Mucosa of descending colon (tissue), 3 donors: Measurements from ENCODE around the gene CTDSP2. TPM values are rescaled to one million over a fixed set of nuclear protein-coding genes. Genes with fewer than 3 reads are reported as not detected.
A peak's percentile ranks its signal among the peaks of the same experiment; 100 is the strongest.

Experiments used
- ATAC-seq: fragments of 200-7000 bp; cut with Tn5 transposase; one replicate; pipeline ENCODE4 v1.9.1; 2020; ENCODE audit warnings: mild to moderate bottlenecking, moderate library complexity
- DNase-seq, 3 donors: peaks; one replicate each; pipeline ENCODE4 v3.0.0-alpha.2; 2020
- H3K36me3 ChIP-seq: fragments of 200-600 bp; one replicate; pipeline ENCODE4 v1.8.0; 2021; ENCODE audit warnings: low read depth, mild to moderate bottlenecking
- H3K4me1 ChIP-seq: fragments of 200-600 bp; one replicate; pipeline ENCODE4 v1.8.0; 2021; ENCODE audit warnings: low read depth, mild to moderate bottlenecking
- H3K4me3 ChIP-seq: fragments of 200-600 bp; one replicate; pipeline ENCODE4 v1.8.0; 2021; ENCODE audit warnings: mild to moderate bottlenecking
- H3K9me3 ChIP-seq: fragments of 200-600 bp; one replicate; pipeline ENCODE4 v1.8.0; 2021; ENCODE audit warnings: mild to moderate bottlenecking
- intact Hi-C, 2 donors: fragments of 100-400 bp; cut with DNase I in 1 of 2; cut with micrococcal nuclease in 1 of 2; formaldehyde crosslinking; loops; one replicate each; pipeline versions ENCODE4 v1.11.0 to v1.11.1; 2022; cut with DNase I, micrococcal nuclease
- total RNA-seq, 3 donors: library from RNA; stranded (reverse); fragmentation: NEBNext Ultra II Directional in 2 of 3; extraction: Animal tissue kit (Norgen Biotek cat#: 25700) in 2 of 3; gene quantifications; one replicate each; pipeline versions ENCODE4 v1.2.1 to v1.2.4, GENCODE V29; 2021 to 2023
- TF ChIP-seq, protein P1 (sequence below): fragments of 200-600 bp; IDR thresholded peaks from one replicate; pipeline ENCODE4 v1.8.0; 2022; ENCODE audit warnings: antibody characterized with exemption, mild to moderate bottlenecking
- donor health status: DM: no; HTN: no; CAD: no; lungs with moderate emphysema.
- donor health status: DM: no; HTN: no; CAD: no.
- donor health status: DM: no; HTN: yes; CAD: no.

The CTDSP2 gene
- total RNA-seq, 3 donors from 2014 or later, result 220 to 339 (median 256) TPM

DNA sequence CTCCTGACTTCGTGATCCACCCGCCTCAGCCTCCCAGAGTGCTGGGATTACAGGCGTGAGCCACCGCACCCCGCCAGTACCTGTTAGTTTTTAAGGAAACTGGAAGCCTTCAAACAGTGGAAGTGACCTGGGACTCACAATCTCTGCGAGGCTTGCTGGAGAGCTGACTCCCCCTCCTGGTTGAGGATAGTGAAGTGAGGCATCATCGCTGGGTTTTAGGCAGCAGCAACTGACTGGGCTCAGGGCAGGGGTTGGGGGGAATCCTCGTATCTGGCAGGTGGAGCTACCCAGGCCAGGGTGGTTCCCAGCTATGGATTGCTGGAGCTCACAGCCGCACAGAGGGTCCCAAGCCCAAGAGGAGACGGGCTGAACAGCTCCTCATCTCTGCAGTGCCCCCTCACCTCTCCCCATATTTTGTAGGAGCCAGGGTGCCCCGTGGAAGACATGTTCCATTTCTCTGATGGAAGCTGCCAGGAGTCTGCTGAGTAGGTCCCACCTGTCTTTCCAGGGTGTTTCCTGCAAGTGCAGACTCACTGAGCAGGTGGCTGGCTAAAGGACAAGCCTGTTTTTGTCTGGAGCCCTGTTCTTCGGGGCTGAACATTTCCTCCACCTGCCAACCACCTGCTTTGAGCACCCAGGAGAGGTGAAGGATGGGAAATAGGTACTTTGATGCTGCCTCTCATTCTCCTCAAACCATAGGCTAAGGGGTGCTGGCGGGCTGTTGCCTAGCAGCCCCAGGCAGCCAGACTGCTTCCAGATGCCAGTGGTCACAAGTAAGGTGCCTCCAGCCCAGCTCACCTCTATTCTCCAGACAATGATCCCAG lies 31.1 kb downstream of the CTDSP2 start:
- no peak for DNase-seq
- ATAC-seq, result peak; percentile 34
- intact Hi-C loops, result no loop called here
- Histone ChIP-seq H3K4me3 (no peak overlapping the region), H3K4me1 (peaks cover 16% of the 10 kb centered on the region), H3K36me3 (no peaks in the 10 kb centered on the region), H3K9me3 (no peaks in the 10 kb centered on the region)
- TF ChIP-seq, protein P1, sequence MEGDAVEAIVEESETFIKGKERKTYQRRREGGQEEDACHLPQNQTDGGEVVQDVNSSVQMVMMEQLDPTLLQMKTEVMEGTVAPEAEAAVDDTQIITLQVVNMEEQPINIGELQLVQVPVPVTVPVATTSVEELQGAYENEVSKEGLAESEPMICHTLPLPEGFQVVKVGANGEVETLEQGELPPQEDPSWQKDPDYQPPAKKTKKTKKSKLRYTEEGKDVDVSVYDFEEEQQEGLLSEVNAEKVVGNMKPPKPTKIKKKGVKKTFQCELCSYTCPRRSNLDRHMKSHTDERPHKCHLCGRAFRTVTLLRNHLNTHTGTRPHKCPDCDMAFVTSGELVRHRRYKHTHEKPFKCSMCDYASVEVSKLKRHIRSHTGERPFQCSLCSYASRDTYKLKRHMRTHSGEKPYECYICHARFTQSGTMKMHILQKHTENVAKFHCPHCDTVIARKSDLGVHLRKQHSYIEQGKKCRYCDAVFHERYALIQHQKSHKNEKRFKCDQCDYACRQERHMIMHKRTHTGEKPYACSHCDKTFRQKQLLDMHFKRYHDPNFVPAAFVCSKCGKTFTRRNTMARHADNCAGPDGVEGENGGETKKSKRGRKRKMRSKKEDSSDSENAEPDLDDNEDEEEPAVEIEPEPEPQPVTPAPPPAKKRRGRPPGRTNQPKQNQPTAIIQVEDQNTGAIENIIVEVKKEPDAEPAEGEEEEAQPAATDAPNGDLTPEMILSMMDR, result no peak

DNA sequence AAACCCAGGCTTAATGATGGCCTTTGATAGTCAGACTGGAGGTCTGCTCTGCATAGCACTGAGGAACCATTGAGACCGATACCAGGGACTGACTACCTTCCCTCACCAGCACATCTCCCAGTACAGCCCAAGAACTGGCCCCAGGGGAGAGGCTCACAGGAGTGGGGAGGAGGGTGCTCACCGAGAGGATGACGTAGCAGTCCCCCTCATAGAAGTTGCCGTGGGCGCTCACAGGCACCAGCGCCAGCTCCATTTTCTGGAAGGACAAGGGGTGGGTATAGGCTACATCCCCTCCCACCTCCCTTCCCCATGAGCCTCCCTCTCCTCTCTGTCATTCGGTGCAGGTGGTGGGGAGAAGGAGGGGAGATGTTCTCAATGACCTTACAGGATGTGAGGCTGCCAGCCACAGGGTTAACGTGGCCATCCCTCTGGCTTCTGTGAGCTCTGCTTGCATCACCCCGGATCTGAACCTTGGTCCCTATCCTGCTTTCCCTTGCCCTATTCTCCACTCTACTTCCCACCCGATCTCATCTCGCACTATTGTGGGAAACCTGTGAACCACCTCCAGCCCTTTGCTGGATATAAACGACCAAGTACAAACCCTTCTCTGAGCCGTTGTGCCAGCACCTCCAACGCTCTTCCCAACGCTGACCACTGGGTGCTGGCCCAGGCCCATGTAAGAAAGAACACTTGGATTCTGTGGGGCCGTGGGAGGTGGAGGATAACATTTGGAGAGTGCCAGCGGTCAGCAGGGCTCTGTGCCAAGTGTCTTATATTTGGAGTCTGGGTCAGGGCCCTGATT lies 32.4 kb downstream of the CTDSP2 start:
- TF ChIP-seq, protein P1, result no peak
- no peak for ATAC-seq
- Histone ChIP-seq H3K4me1 (peaks cover 16% of the 10 kb centered on the region), H3K36me3 (no peaks in the 10 kb centered on the region), H3K4me3 (no peak overlapping the region), H3K9me3 (no peaks in the 10 kb centered on the region)
- intact Hi-C loops, result no loop called here
- DNase-seq, result no peak

DNA sequence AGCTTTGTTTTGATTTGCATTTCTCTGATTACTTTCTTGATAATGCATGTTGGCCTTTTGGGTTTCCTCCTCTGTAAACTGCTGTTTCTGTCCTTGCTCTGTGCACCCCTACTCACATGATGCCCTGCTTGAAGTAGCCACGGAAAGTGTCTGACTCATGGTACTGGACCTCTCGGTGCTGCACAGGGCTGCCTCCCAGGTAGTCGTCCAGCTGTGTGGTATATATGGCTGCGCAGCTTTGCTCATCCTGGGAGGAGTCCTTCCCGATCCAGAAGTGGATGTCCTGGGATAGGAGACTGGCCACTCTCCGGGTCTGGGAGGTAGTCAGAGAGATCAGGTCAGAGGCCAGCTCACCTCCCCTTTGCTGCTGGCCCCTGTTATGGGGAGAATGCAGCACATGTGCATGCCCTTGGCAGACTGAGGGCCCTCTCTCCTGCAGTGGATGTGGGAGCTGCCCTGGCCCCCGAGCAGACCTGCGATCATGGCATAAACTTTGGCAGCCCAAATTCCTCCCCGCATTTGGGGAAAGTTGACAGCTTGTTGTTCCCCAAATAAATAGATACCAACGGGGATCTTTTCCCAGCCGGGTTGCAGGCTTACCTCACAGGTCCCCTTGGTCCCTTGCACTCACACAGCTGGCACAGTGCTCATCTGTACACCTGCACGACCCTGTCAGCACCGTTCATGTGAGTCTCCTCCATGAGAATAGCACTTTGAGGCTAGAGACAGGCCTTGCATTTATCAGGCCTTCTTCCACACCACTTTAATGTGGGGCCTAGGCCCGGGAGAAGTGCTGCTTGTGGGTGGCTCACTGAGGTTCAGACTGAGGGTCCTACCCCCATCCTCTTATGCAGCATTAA lies 33.2 kb downstream of the CTDSP2 start:
- no peaks in the 10 kb centered on the region for H3K9me3 ChIP-seq
- peaks cover 16% of the 10 kb centered on the region for H3K4me1 ChIP-seq
- H3K4me3 ChIP-seq, result no peak overlapping the region
- no peak for ATAC-seq
- intact Hi-C loops, result no loop called here
- no peak for DNase-seq
- TF ChIP-seq, protein P1, result no peak
- no peaks in the 10 kb centered on the region for H3K36me3 ChIP-seq

DNA sequence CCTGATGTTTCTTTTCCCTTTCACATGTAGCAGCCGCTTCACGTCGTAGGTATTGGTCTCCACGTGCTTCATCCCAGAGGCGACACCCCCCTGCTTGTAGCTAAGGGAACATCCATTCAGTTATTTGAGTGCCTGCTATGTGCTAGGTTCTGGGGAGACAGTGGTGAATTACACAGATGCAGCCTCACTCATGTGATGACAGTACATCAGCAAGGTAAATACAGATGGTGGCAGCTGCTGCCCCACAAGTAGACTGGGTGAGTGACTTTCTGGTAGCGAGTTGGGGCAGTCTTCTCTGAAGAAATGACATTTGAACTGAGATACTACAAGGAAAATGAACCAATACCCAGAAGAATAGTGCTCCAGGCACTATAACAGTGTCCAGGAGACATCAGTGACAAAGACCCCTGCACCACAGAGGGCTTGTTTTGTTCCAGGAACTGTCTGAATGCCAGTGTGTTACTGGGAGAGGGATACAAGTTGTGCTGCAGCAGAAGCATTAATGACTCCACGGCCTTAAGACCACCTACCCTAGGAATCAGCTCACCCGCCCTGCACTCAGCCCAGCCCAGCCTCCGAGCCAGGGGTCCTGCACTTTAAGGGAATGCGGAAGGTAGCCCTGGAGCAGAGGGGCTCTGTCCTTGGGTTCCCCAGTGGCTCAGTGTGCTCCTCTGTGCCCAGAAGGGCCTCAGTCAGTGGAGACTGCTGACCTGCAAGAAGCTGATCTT lies 35.3 kb downstream of the CTDSP2 start:
- H3K4me3 ChIP-seq, result no peak overlapping the region
- no peaks in the 10 kb centered on the region for H3K4me1 ChIP-seq
- DNase-seq, result no peak
- TF ChIP-seq, protein P1, result no peak
- no peak for ATAC-seq
- no peaks in the 10 kb centered on the region for H3K9me3 ChIP-seq
- no peaks in the 10 kb centered on the region for H3K36me3 ChIP-seq
- intact Hi-C loops, result no loop called here

DNA sequence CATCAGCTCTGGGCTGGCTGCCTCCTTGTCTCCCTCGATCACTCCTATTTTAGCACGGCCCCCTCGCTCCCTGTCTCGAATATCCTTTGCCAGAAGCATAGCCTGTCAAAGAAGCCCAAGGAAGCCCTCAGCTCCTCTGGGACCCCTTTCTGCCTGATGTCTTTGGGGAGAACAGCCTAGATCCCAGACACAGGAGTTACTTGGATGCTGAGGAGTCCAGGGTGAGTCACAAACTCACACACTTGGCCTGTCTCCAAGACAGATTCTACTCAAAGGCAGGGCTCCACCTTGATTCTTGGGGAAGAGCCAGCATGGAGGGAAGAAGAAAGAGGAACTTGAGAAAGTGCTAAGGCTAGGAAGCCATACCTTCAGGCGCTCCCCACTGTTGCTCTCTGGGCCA lies 36.1 kb downstream of the CTDSP2 start:
- TF ChIP-seq, protein P1, result no peak
- no peak overlapping the region for H3K4me3 ChIP-seq
- no peaks in the 10 kb centered on the region for H3K4me1 ChIP-seq
- ATAC-seq (peak; percentile 49), DNase-seq (no peak)
- H3K36me3 ChIP-seq, result no peaks in the 10 kb centered on the region
- H3K9me3 ChIP-seq, result no peaks in the 10 kb centered on the region
- intact Hi-C loops, result no loop called here
